Mesenchymal stem cell (in vitro differentiated cells and primary cell): Measurements from ENCODE around the gene CEP192.
A peak's percentile ranks its signal among the peaks of the same experiment; 100 is the strongest.

Experiments used
- DNase-seq: peaks from one replicate; pipeline ENCODE4 v3.0.0-alpha.2; 2013
- H2AFZ ChIP-seq: one replicate; pipeline ENCODE4 v1.6.1; 2013; ENCODE audit warnings: low read depth, mild to moderate bottlenecking, control low read depth, inconsistent platforms, low read length, moderate library complexity
- H2AK5ac ChIP-seq: 2 replicates; pipeline ENCODE4 v1.6.1; 2013; ENCODE audit warnings: low read length, moderate library complexity, mild to moderate bottlenecking, inconsistent platforms; ENCODE audit not compliant: severe bottlenecking
- H2BK120ac ChIP-seq: one replicate; pipeline ENCODE4 v1.6.1; 2013; ENCODE audit warnings: low read depth, mild to moderate bottlenecking, inconsistent platforms, low read length, moderate library complexity
- H2BK12ac ChIP-seq, 2 experiments: one replicate each; pipeline ENCODE4 v1.6.1; 2013; ENCODE audit warnings: inconsistent platforms in 2 of 2, low read length in 2 of 2, mild to moderate bottlenecking in 2 of 2, moderate library complexity in 2 of 2, control low read depth in 1 of 2
- H2BK15ac ChIP-seq: one replicate; pipeline ENCODE4 v1.6.1; 2013; ENCODE audit warnings: mild to moderate bottlenecking, low read depth, inconsistent platforms; ENCODE audit not compliant: poor library complexity, severe bottlenecking
- H2BK5ac ChIP-seq: 2 replicates; pipeline ENCODE4 v1.6.1; 2013; ENCODE audit warnings: low read depth, mild to moderate bottlenecking, low read length, control low read depth, inconsistent platforms; ENCODE audit not compliant: poor library complexity, severe bottlenecking
- H3K14ac ChIP-seq, 2 experiments: one replicate each; pipeline ENCODE4 v1.6.1; 2013; ENCODE audit warnings: inconsistent platforms in 2 of 2, low read length in 2 of 2, control low read depth in 1 of 2, mild to moderate bottlenecking in 1 of 2, moderate library complexity in 1 of 2
- H3K18ac ChIP-seq, 2 experiments: one replicate each; pipeline ENCODE4 v1.6.1; 2013; ENCODE audit warnings: inconsistent platforms in 2 of 2, low read length in 2 of 2, control low read depth in 1 of 2, low read depth in 1 of 2, mild to moderate bottlenecking in 1 of 2
- H3K23ac ChIP-seq, 2 experiments: one replicate each; pipeline ENCODE4 v1.6.1; 2013; ENCODE audit warnings: inconsistent platforms in 2 of 2, low read length in 2 of 2, mild to moderate bottlenecking in 2 of 2, moderate library complexity in 2 of 2, control low read depth in 1 of 2
- H3K27ac ChIP-seq: 2 replicates; pipeline ENCODE4 v1.5.1; 2013; ENCODE audit warnings: mild to moderate bottlenecking, moderate library complexity, low read length, control low read depth, inconsistent platforms; ENCODE audit not compliant: poor library complexity, severe bottlenecking
- H3K27me3 ChIP-seq, 2 experiments: 2 replicates each; pipeline versions ENCODE4 v1.6.1 to v1.7.0; 2013; ENCODE audit warnings: low read length in 2 of 2, mild to moderate bottlenecking in 2 of 2, moderate library complexity in 2 of 2, control low read depth in 1 of 2, inconsistent platforms in 1 of 2; ENCODE audit not compliant: control insufficient read depth in 1 of 2, insufficient read depth in 1 of 2
- H3K36me3 ChIP-seq, 2 experiments: 2 replicates each; pipeline versions ENCODE4 v1.6.1 to v1.7.0; 2013; ENCODE audit warnings: low read length in 2 of 2, control low read depth in 1 of 2, inconsistent platforms in 1 of 2, low read depth in 1 of 2, mild to moderate bottlenecking in 1 of 2; ENCODE audit not compliant: insufficient read depth in 2 of 2, control insufficient read depth in 1 of 2
- H3K4ac ChIP-seq, 2 experiments: one replicate each; pipeline ENCODE4 v1.6.1; 2013; ENCODE audit warnings: inconsistent platforms in 2 of 2, low read length in 2 of 2, mild to moderate bottlenecking in 2 of 2, moderate library complexity in 2 of 2, control low read depth in 1 of 2, low read depth in 1 of 2
- H3K4me1 ChIP-seq: 2 replicates; pipeline ENCODE4 v1.6.1; 2013; ENCODE audit warnings: low read depth, low read length, control low read depth; ENCODE audit not compliant: control insufficient read depth, insufficient read depth
- H3K4me2 ChIP-seq: 2 replicates; pipeline ENCODE4 v1.6.1; 2013; ENCODE audit warnings: low read length, mild to moderate bottlenecking, inconsistent platforms; ENCODE audit not compliant: poor library complexity, severe bottlenecking
- H3K4me3 ChIP-seq, 2 experiments: 2 replicates each; pipeline versions ENCODE4 v1.5.1 to v1.7.0; 2013; ENCODE audit warnings: low read length in 2 of 2, mild to moderate bottlenecking in 2 of 2, control low read depth in 1 of 2, low read depth in 1 of 2; ENCODE audit not compliant: insufficient read depth in 1 of 2
- H3K79me1 ChIP-seq: replicated peaks from 2 replicates; pipeline ENCODE4 v1.6.1; 2013; ENCODE audit warnings: mild to moderate bottlenecking, control low read depth, low read length, inconsistent platforms; ENCODE audit not compliant: poor library complexity, severe bottlenecking
- H3K9ac ChIP-seq: 2 replicates; pipeline ENCODE4 v1.7.0; 2013; ENCODE audit warnings: mild to moderate bottlenecking, low read length, moderate library complexity
- H3K9me3 ChIP-seq: 2 replicates; pipeline ENCODE4 v1.7.0; 2013; ENCODE audit warnings: mild to moderate bottlenecking, low read length; ENCODE audit not compliant: control insufficient read depth
- H4K8ac ChIP-seq: one replicate; pipeline ENCODE4 v1.6.1; 2013; ENCODE audit warnings: inconsistent platforms, mild to moderate bottlenecking, low read length, moderate library complexity
- H4K91ac ChIP-seq: one replicate; pipeline ENCODE4 v1.6.1; 2013; ENCODE audit warnings: mild to moderate bottlenecking, low read length, inconsistent platforms
- WGBS: methylation state at CpG from one replicate; pipeline ENCODE4 v1.1.7; 2013; ENCODE audit warnings: mixed read lengths; 5-methylcytosine and 5-hydroxymethylcytosine counted together

The CEP192 gene

DNA sequence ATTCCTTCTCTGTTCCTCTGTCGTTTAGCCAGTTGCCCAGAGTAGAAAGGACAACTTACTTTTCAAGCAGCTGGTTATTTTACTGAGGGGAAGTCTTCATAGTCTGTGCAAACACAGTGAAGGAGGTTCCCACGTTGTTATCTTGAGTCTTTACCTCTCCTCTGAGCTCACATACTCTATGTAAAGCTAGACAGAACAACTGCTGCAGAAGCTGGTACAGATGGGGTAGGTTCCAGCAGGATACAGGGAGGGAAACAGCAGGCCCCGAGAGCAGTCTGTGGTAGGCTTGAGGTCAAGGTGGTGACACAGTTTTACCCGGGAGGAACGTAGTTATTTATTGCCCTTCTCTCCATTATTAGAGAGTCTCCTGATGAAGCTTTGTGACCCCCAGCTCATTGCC is 134.0 kb downstream of the CEP192 start:
- no peak overlapping the region for H3K9ac ChIP-seq

DNA sequence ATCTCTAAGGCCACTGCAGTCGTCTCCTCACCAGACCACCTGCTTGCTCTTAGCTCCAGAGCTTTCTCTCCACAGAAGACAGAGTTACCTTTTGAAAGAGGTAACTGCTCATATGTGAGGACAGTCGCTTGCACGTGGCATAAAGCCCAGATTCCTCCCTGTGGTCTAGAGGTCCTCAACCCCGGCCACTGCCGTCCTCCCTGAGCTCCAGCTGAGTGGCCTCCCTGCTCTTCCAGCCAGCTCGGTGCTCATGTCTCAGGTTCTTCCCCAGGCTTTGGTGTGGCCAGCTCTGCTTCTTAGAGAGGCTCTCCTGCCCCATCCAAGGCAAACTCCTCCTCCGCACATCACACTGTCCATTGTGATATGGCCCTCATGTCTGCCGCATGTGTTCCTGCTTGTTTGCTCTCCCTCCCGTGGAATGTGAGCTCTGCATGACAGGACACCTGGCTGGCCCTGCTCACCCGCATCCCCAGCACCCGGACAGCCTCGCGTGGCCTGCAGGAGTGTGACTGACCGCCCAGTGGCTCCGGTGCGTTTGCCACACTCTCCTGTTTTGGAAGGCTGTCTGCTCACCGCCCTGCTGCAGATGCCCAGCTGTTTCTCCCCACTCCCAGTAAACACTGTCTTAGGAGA is 135.9 kb downstream of the CEP192 start:
- Histone ChIP-seq H3K9ac (no peak overlapping the region), H3K27me3 (no peaks in the 10 kb centered on the region), H3K36me3 (peaks cover 29 to 33% of the 10 kb centered on the region in 2 experiments), H2BK120ac (no peak overlapping the region), H2BK5ac (no peak overlapping the region), H3K18ac (no peak overlapping the region), H3K23ac (no peak overlapping the region), H3K4ac (no peak overlapping the region), H3K27ac (no peak overlapping the region), H4K8ac (no peak overlapping the region), H3K14ac (no peak overlapping the region), H3K9me3 (no peaks in the 10 kb centered on the region), H3K4me3 (no peak overlapping the region), H3K4me2 (no peak overlapping the region), H2AFZ (no peak overlapping the region), H2BK15ac (no peak overlapping the region), H3K4me1 (no peaks in the 10 kb centered on the region), H3K79me1 (peaks cover 4% of the 10 kb centered on the region), H4K91ac (peak overlapping the region; percentile 25), H2AK5ac (no peak overlapping the region), H2BK12ac (no peak overlapping the region)
- WGBS = 91% methylated on average over 17 of the region's 17 CpGs
- no peak for DNase-seq

More for the DNA sequence above, 134.0 kb downstream of the CEP192 start:
- Histone ChIP-seq H2BK5ac (no peak overlapping the region), H2AK5ac (no peak overlapping the region), H3K27me3 (no peaks in the 10 kb centered on the region), H3K14ac (no peak overlapping the region), H3K27ac (no peak overlapping the region), H3K4me2 (no peak overlapping the region), H3K4ac (no peak overlapping the region), H3K4me1 (peaks cover 2% of the 10 kb centered on the region), H2BK12ac (no peak overlapping the region), H2AFZ (no peak overlapping the region), H3K23ac (no peak overlapping the region), H2BK15ac (no peak overlapping the region), H4K8ac (no peak overlapping the region), H3K9me3 (no peaks in the 10 kb centered on the region), H3K18ac (no peak overlapping the region), H3K79me1 (peaks cover 4% of the 10 kb centered on the region), H3K36me3 (peaks cover 22 to 29% of the 10 kb centered on the region in 2 experiments), H4K91ac (no peak overlapping the region), H2BK120ac (no peak overlapping the region), H3K4me3 (no peak overlapping the region)
- DNase-seq = no peak
- 86% methylated on average over 3 of the region's 5 CpGs for WGBS

DNA sequence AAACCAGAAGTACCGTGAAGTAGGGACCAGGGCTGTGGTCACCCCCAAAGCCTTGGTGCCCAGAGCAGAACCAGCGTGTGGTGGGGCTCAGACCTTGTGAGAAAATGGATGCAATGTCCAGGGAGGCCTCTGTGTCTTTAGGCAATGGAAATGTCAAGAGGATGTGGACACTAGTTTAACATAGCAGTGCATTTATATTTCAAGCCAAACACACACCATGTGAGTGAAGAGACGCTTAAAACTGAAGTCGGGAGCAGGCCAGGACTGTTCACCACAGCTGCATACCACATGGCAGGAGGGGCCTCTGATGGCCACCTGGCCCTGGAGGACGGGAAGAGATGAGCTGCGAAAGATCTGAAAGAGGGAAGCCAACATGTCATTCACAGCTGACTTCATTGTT is 140.1 kb downstream of the CEP192 start:
- H4K8ac ChIP-seq = no peak overlapping the region
- WGBS = 94% methylated on average over 5 of the region's 6 CpGs
- H3K4me1 ChIP-seq = no peaks in the 10 kb centered on the region
- H3K36me3 ChIP-seq = peaks cover 15 to 28% of the 10 kb centered on the region in 2 experiments
- no peak overlapping the region for H3K4ac ChIP-seq
- no peaks in the 10 kb centered on the region for H3K9me3 ChIP-seq
- no peak overlapping the region for H2BK120ac ChIP-seq
- no peak overlapping the region for H2BK15ac ChIP-seq
- no peak overlapping the region for H3K9ac ChIP-seq
- DNase-seq = no peak
- no peak overlapping the region for H4K91ac ChIP-seq
- no peak overlapping the region for H3K27ac ChIP-seq
- no peak overlapping the region for H2AFZ ChIP-seq
- no peaks in the 10 kb centered on the region for H3K27me3 ChIP-seq
- no peak overlapping the region for H3K4me2 ChIP-seq
- no peaks in the 10 kb centered on the region for H3K79me1 ChIP-seq
- no peak overlapping the region for H2BK5ac ChIP-seq
- no peak overlapping the region for H2AK5ac ChIP-seq
- H3K18ac ChIP-seq = no peak overlapping the region
- no peak overlapping the region for H3K23ac ChIP-seq
- no peak overlapping the region for H2BK12ac ChIP-seq
- H3K4me3 ChIP-seq = no peak overlapping the region
- no peak overlapping the region for H3K14ac ChIP-seq

DNA sequence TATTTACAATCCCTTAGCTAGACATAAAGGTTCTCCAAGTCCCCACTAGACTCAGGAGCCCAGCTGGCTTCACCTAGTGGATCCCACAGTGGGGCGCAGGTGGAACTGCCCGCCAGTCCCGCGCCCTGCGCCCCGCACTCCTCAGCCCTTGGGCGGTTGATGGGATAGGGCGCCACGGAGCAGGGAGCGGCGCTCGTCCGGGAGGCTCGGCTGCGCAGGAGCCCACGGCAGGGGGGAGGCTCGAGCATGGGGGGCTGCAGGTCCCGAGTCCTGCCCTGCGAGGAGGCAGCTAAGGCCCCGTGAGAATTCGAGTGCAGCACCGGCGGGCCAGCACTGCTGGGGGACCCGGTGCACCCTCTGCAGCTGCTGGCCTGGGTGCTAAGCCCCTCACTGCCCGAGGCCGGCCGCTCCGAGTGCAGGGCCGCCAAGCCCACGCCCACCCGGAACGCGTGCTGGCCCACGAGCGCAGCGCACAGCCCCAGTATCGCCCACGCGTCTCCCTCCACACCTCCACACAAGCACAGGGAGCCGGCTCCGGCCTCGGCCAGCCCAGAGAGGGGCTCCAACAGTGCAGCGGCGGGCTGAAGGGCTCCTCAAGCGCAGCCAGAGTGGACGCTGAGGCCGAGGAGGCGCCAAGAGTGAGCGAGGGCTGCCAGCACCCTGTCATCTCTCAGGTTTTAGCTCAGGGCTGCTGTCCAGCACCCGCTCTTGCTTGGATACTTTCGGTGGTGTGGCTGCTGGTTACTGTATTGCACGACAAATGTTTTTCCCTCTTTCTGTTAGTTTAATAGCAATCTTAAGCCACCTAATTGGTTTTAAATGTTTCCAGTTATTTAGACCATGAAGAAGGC is 143.6 kb downstream of the CEP192 start:
- no peak for DNase-seq
- H4K91ac ChIP-seq = no peak overlapping the region
- H3K9ac ChIP-seq = no peak overlapping the region
- no peak overlapping the region for H2BK120ac ChIP-seq
- no peaks in the 10 kb centered on the region for H3K79me1 ChIP-seq
- no peaks in the 10 kb centered on the region for H3K27me3 ChIP-seq
- H2AK5ac ChIP-seq = no peak overlapping the region
- no peak overlapping the region for H3K4me2 ChIP-seq
- H3K18ac ChIP-seq = no peak overlapping the region
- peaks cover 3% of the 10 kb centered on the region for H3K4me1 ChIP-seq
- no peaks in the 10 kb centered on the region for H3K9me3 ChIP-seq
- H3K36me3 ChIP-seq = peaks cover 0 to 19% of the 10 kb centered on the region in 2 experiments
- no peak overlapping the region for H3K23ac ChIP-seq
- WGBS = 98% methylated on average over 41 of the region's 52 CpGs
- no peak overlapping the region for H3K14ac ChIP-seq
- H2AFZ ChIP-seq = no peak overlapping the region
- no peak overlapping the region for H2BK5ac ChIP-seq
- H3K4ac ChIP-seq = no peak overlapping the region
- H2BK15ac ChIP-seq = no peak overlapping the region
- H4K8ac ChIP-seq = no peak overlapping the region
- H3K27ac ChIP-seq = no peak overlapping the region
- H2BK12ac ChIP-seq = no peak overlapping the region
- no peak overlapping the region for H3K4me3 ChIP-seq
